NB4 (cell line): ENCODE data around the gene AGAP1.

Source experiments
- CTCF ChIP-seq: IDR thresholded peaks from one replicate; pipeline ENCODE4 v1.5.1; 2012; ENCODE audit warnings: low read depth, low read length
- MAX ChIP-seq: IDR thresholded peaks from 2 replicates; pipeline ENCODE4 v1.6.1; 2011; ENCODE audit warnings: low read depth, low read length
- POLR2A ChIP-seq: IDR thresholded peaks from 2 replicates; pipeline ENCODE4 v1.6.1; 2011; ENCODE audit warnings: mild to moderate bottlenecking; ENCODE audit not compliant: insufficient read length; ENCODE audit errors: extremely low read depth

GRCh38 chr2:235938611-235939010 is 444.8 kb downstream of the AGAP1 start:
- TF ChIP-seq CTCF = no peak
- no peak for TF ChIP-seq POLR2A
- no peak for TF ChIP-seq MAX
